SU-DHL-6 (cell line): Measurements from ENCODE around the gene ZNF197.

Source experiments
- H2AFZ ChIP-seq: fragments of 200-600 bp; sonication (generic); 2 replicates; pipeline ENCODE4 v1.6.1; 2014; ENCODE audit warnings: low read depth, mild to moderate bottlenecking, moderate library complexity, mixed read lengths, antibody characterized with exemption, low read length; ENCODE audit not compliant: severe bottlenecking
- H3F3A ChIP-seq: fragments of 200-600 bp; shearing (Covaris generic); 2 replicates; pipeline ENCODE4 v1.6.0; 2016; ENCODE audit warnings: antibody characterized with exemption, mild to moderate bottlenecking; ENCODE audit not compliant: insufficient read depth
- H3K27ac ChIP-seq: fragments of 200-600 bp; sonication (generic); 2 replicates; pipeline ENCODE4 v1.5.1; 2016; ENCODE audit warnings: low read depth, mild to moderate bottlenecking, low read length, moderate library complexity, mixed read lengths
- H3K27me3 ChIP-seq: fragments of 200-600 bp; sonication (generic), shearing (Covaris generic); 2 replicates; pipeline ENCODE4 v1.6.0; 2014; ENCODE audit warnings: mild to moderate bottlenecking, low read length
- H3K36me3 ChIP-seq: fragments of 200-600 bp; sonication (generic); 2 replicates; pipeline ENCODE4 v1.6.1; 2014; ENCODE audit warnings: mild to moderate bottlenecking, low read length, mixed read lengths
- H3K4me2 ChIP-seq: fragments of 300-600, 200-600 bp; shearing (Covaris generic), sonication (generic); 2 replicates; pipeline ENCODE4 v1.6.0; 2014; ENCODE audit warnings: low read length, low read depth, mild to moderate bottlenecking; ENCODE audit not compliant: poor library complexity, severe bottlenecking
- H3K4me3 ChIP-seq: fragments of 200-600 bp; sonication (generic); 2 replicates; pipeline ENCODE4 v1.5.1; 2014; ENCODE audit warnings: antibody characterized with exemption, low read length, mild to moderate bottlenecking, mixed read lengths; ENCODE audit not compliant: insufficient read depth, poor library complexity, severe bottlenecking
- H3K79me2 ChIP-seq: fragments of 200-600 bp; sonication (generic); 2 replicates; pipeline ENCODE4 v1.6.1; 2014; ENCODE audit warnings: mild to moderate bottlenecking, low read length, moderate library complexity; ENCODE audit not compliant: insufficient read depth
- H3K9ac ChIP-seq: fragments of 200-600 bp; sonication (generic); 2 replicates; pipeline ENCODE4 v1.7.0; 2014; ENCODE audit warnings: mild to moderate bottlenecking, low read length
- H3K9me2 ChIP-seq: fragments of 200-600 bp; sonication (generic); replicated peaks from 2 replicates; pipeline ENCODE4 v1.6.1; 2014; ENCODE audit warnings: low read length; ENCODE audit not compliant: insufficient read depth
- H3K9me3 ChIP-seq: fragments of 200-600 bp; sonication (generic); 2 replicates; pipeline ENCODE4 v1.6.1; 2014; ENCODE audit warnings: low read length, mixed read lengths; ENCODE audit not compliant: insufficient read depth
- H4K20me1 ChIP-seq: fragments of 200-600 bp; sonication (generic); 2 replicates; pipeline ENCODE4 v1.6.1; 2014; ENCODE audit warnings: low read depth, mild to moderate bottlenecking, antibody characterized with exemption, low read length, moderate library complexity, mixed read lengths
- EZH2phosphoT487 ChIP-seq: fragments of 200-600 bp; sonication (generic), shearing (Covaris generic); conservative IDR thresholded peaks from 2 replicates; pipeline ENCODE4 v1.6.1; 2018; ENCODE audit warnings: mild to moderate bottlenecking, antibody characterized with exemption, low read length, moderate library complexity, mixed read lengths
- TF ChIP-seq, protein P1 (sequence below): fragments of 200-600 bp; sonication (generic); IDR thresholded peaks from one replicate; pipeline ENCODE4 v1.5.1; 2017; ENCODE audit warnings: antibody characterized with exemption, mild to moderate bottlenecking, low read length, moderate library complexity; ENCODE audit not compliant: insufficient read depth, poor library complexity, severe bottlenecking

ZNF197 gene

DNA sequence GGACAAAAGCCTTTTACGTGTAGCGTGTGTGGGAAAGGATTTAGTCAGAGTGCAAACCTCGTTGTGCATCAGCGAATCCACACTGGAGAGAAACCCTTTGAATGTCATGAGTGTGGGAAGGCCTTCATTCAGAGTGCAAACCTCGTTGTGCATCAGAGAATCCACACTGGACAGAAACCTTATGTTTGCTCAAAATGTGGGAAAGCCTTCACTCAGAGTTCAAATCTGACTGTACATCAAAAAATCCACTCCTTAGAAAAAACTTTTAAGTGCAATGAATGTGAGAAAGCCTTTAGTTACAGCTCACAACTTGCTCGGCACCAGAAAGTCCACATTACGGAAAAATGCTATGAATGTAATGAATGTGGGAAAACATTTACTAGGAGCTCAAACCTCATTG is 34.2 kb downstream of the ZNF197 start:
- Histone ChIP-seq H3K4me3 (no peak overlapping the region), H3K27me3 (no peaks in the 10 kb centered on the region), H3K27ac (no peak overlapping the region), H3F3A (no peaks in the 10 kb centered on the region), H2AFZ (no peak overlapping the region), H3K9ac (no peak overlapping the region), H3K9me3 (no peaks in the 10 kb centered on the region), H3K36me3 (peaks cover 32% of the 10 kb centered on the region), H3K9me2 (no peaks in the 10 kb centered on the region), H3K4me2 (no peak overlapping the region), H3K79me2 (peaks cover 4% of the 10 kb centered on the region; the same call in 1 of the 2 replicates), H4K20me1 (no peaks in the 10 kb centered on the region)
- no peak for TF ChIP-seq EZH2phosphoT487
- TF ChIP-seq, protein P1, sequence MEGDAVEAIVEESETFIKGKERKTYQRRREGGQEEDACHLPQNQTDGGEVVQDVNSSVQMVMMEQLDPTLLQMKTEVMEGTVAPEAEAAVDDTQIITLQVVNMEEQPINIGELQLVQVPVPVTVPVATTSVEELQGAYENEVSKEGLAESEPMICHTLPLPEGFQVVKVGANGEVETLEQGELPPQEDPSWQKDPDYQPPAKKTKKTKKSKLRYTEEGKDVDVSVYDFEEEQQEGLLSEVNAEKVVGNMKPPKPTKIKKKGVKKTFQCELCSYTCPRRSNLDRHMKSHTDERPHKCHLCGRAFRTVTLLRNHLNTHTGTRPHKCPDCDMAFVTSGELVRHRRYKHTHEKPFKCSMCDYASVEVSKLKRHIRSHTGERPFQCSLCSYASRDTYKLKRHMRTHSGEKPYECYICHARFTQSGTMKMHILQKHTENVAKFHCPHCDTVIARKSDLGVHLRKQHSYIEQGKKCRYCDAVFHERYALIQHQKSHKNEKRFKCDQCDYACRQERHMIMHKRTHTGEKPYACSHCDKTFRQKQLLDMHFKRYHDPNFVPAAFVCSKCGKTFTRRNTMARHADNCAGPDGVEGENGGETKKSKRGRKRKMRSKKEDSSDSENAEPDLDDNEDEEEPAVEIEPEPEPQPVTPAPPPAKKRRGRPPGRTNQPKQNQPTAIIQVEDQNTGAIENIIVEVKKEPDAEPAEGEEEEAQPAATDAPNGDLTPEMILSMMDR = no peak

DNA sequence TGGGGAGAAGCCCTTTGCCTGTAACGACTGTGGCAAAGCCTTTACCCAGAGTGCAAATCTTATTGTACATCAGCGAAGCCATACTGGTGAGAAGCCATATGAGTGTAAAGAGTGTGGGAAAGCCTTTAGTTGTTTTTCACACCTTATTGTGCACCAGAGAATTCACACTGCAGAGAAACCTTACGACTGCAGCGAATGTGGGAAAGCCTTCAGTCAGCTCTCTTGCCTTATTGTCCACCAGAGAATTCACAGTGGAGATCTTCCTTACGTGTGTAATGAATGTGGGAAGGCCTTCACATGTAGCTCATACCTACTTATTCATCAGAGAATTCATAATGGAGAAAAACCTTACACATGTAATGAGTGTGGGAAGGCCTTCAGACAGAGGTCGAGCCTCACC is 34.6 kb downstream of the ZNF197 start:
- TF ChIP-seq, protein P1 = no peak
- TF ChIP-seq EZH2phosphoT487 = no peak
- H3K79me2 ChIP-seq = no peaks in the 10 kb centered on the region
- H3K9ac ChIP-seq = no peak overlapping the region
- H3K27me3 ChIP-seq = no peaks in the 10 kb centered on the region
- H3K4me3 ChIP-seq = no peak overlapping the region
- H3K27ac ChIP-seq = no peak overlapping the region
- H4K20me1 ChIP-seq = no peaks in the 10 kb centered on the region
- H3K36me3 ChIP-seq = peaks cover 32% of the 10 kb centered on the region
- H3K9me3 ChIP-seq = no peaks in the 10 kb centered on the region
- no peaks in the 10 kb centered on the region for H3F3A ChIP-seq
- no peak overlapping the region for H3K4me2 ChIP-seq
- H3K9me2 ChIP-seq = no peaks in the 10 kb centered on the region
- H2AFZ ChIP-seq = no peak overlapping the region

DNA sequence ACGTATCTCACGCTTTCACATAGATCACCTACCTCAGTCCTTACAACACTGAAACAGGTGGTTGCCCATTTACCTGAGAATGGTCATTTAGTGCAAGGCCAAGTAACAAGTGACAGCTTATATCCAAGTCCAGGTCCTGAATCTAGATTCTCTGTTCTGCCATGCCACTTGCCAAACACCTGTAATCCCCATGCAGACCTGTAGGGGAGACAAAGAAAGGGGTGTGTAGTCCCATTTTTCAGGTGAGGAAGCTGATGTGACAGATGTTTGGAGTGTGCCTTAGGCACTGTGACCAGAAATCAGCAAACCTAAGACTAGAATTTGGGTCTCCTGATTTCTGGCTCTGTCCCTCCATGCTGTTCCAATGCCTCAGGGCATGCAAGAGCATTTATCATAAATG is 36.4 kb downstream of the ZNF197 start:
- H3K9ac ChIP-seq = no peak overlapping the region
- H3K4me2 ChIP-seq = no peak overlapping the region
- H4K20me1 ChIP-seq = no peaks in the 10 kb centered on the region
- H3K9me3 ChIP-seq = no peaks in the 10 kb centered on the region
- H3K4me3 ChIP-seq = no peak overlapping the region
- H3K27me3 ChIP-seq = no peaks in the 10 kb centered on the region
- H3F3A ChIP-seq = no peaks in the 10 kb centered on the region
- no peak overlapping the region for H3K27ac ChIP-seq
- H3K79me2 ChIP-seq = no peaks in the 10 kb centered on the region
- H3K9me2 ChIP-seq = no peaks in the 10 kb centered on the region
- H3K36me3 ChIP-seq = peaks cover 27% of the 10 kb centered on the region
- TF ChIP-seq, protein P1 = no peak
- no peak for TF ChIP-seq EZH2phosphoT487
- H2AFZ ChIP-seq = no peak overlapping the region
